Measurements from ENCODE around the gene RDH5.

RDH5 gene

GRCh38 chr12:55733858-55734257 lies 13.7 kb downstream of the RDH5 start:
- no peak for DNase-seq (ENCODE audit: low read depth)

GRCh38 chr12:55734595-55734994 lies 14.4 kb downstream of the RDH5 start:
- H3K4me3 ChIP-seq (ENCODE audit: low read depth, low read length) = no peak overlapping the region
- no peak for DNase-seq (ENCODE audit: low read depth)
- no peak for TF ChIP-seq CTCF (IDR thresholded peaks at IDR 0.05; ENCODE audit: insufficient read depth, low read depth, low read length, missing control alignments)

More at GRCh38 chr12:55733858-55734257, 13.7 kb downstream of the RDH5 start:
- TF ChIP-seq CTCF (IDR thresholded peaks at IDR 0.05; ENCODE audit: insufficient read depth, low read depth, low read length, missing control alignments) = no peak
- H3K4me3 ChIP-seq (ENCODE audit: low read depth, low read length) = no peak overlapping the region

GRCh38 chr12:55736076-55736475 lies 15.9 kb downstream of the RDH5 start:
- DNase-seq (ENCODE audit: low read depth) = no peak
- no peak overlapping the region for H3K4me3 ChIP-seq (ENCODE audit: low read depth, low read length)
- TF ChIP-seq CTCF (IDR thresholded peaks at IDR 0.05; ENCODE audit: insufficient read depth, low read depth, low read length, missing control alignments) = no peak

GRCh38 chr12:55736780-55737580 lies 16.8 kb downstream of the RDH5 start:
- H3K4me3 ChIP-seq (ENCODE audit: low read depth, low read length) = no peak overlapping the region
- peak; percentile 86 for TF ChIP-seq CTCF (IDR thresholded peaks at IDR 0.05; ENCODE audit: insufficient read depth, low read depth, low read length, missing control alignments)
- DNase-seq (ENCODE audit: low read depth) = peak; percentile 71

- TF ChIP-seq CTCF (IDR thresholded peaks at IDR 0.05; ENCODE audit: insufficient read depth, low read depth, low read length, missing control alignments) = no peak
- H3K4me3 ChIP-seq (ENCODE audit: low read depth, low read length) = peak overlapping the region; percentile 91
- no peak for DNase-seq (ENCODE audit: low read depth)
Observed at GRCh38 chr12:55737581-55738122, 17.5 kb downstream of the RDH5 start.

GRCh38 chr12:55738123-55739024 lies 18.2 kb downstream of the RDH5 start:
- peak overlapping the region; percentile 91 for H3K4me3 ChIP-seq (ENCODE audit: low read depth, low read length)
- peak; percentile 69 for TF ChIP-seq CTCF (IDR thresholded peaks at IDR 0.05; ENCODE audit: insufficient read depth, low read depth, low read length, missing control alignments)
- peak; percentile 93 for DNase-seq (ENCODE audit: low read depth)

Data from GM12865 (cell line).